A673 (cell line): ENCODE results near the gene ZNF778.

Experiments
- CTCF ChIP-seq: fragments of 300-800, 200-600 bp; sonication (generic); conservative IDR thresholded peaks from 2 replicates; pipeline ENCODE4 v1.5.1; 2017; ENCODE audit warnings: low read depth, mild to moderate bottlenecking, antibody characterized with exemption, low read length, moderate library complexity, mixed read lengths
- EZH2 ChIP-seq: fragments of 200-600 bp; sonication (generic); IDR thresholded peaks from 2 replicates; pipeline ENCODE4 v1.6.1; 2017; ENCODE audit warnings: borderline replicate concordance, low read depth, mild to moderate bottlenecking, mixed read lengths, antibody characterized with exemption, low read length; ENCODE audit not compliant: poor library complexity, severe bottlenecking

- TF ChIP-seq CTCF, result no peak
- no peak for TF ChIP-seq EZH2
Measured at GRCh38 chr16:89282523-89282922, 65.0 kb downstream of the ZNF778 start.
